Ascending aorta (tissue), 2 donors: ENCODE data around the gene ARL5C. TPM values are rescaled to one million over a fixed set of nuclear protein-coding genes. Genes with fewer than 3 reads are reported as not detected.

Source experiments
- DNase-seq, 2 donors: peaks; one replicate each; pipeline ENCODE4 v3.0.0-alpha.2; 2019; ENCODE audit warnings: low spot score in 2 of 2
- H3K27ac ChIP-seq, 2 donors: fragments of 200-600 bp; sonication (generic); one replicate each; pipeline ENCODE4 v1.5.1; 2016 to 2017; ENCODE audit warnings: mild to moderate bottlenecking in 1 of 2
- H3K27me3 ChIP-seq: fragments of 200-600 bp; sonication (generic); one replicate; pipeline ENCODE4 v1.5.1; 2017
- H3K36me3 ChIP-seq, 2 donors: fragments of 200-600 bp; sonication (generic); one replicate each; pipeline ENCODE4 v1.5.1; 2016
- H3K4me1 ChIP-seq, 2 donors: fragments of 200-600 bp; sonication (generic); one replicate each; pipeline ENCODE4 v1.5.1; 2016 to 2017; ENCODE audit warnings: mild to moderate bottlenecking in 1 of 2
- H3K4me3 ChIP-seq, 2 donors: fragments of 200-600 bp; sonication (generic); one replicate each; pipeline ENCODE4 v1.5.1; 2016 to 2017; ENCODE audit warnings: mild to moderate bottlenecking in 1 of 2
- H3K9me3 ChIP-seq, 2 donors: fragments of 200-600 bp; sonication (generic); one replicate each; pipeline ENCODE4 v1.5.1; 2016
- CTCF ChIP-seq, 3 experiments: fragments of 200-600 bp in 2 of 3; fragments of 450-650 bp in 1 of 3; sonication (generic) in 2 of 3; IDR thresholded peaks; one replicate each; pipeline ENCODE4 v1.5.1; 2016 to 2019; ENCODE audit warnings: antibody characterized with exemption in 3 of 3, mild to moderate bottlenecking in 1 of 3, moderate library complexity in 1 of 3
- intact Hi-C: fragments of 100-400 bp; cut with DNase I; formaldehyde crosslinking; loops from one replicate; pipeline ENCODE4 v1.15.1; 2023
- total RNA-seq: library from RNA; depleted of rRNA; stranded (reverse); fragments of >200 nt; gene quantifications from one replicate; pipeline ENCODE4 v1.1.0, GENCODE V29; 2016

The ARL5C gene
- total RNA-seq, 1 donor from 2014 or later, result not detected

GRCh38 chr17:39113871-39114270 lies 52.1 kb downstream of the ARL5C start:
- H3K36me3 ChIP-seq, result no peaks in the 10 kb centered on the region
- no peaks in the 10 kb centered on the region for H3K9me3 ChIP-seq
- H3K4me3 ChIP-seq, result no peak overlapping the region
- H3K27ac ChIP-seq, result no peak overlapping the region
- no peaks in the 10 kb centered on the region for H3K27me3 ChIP-seq
- intact Hi-C loops, result no loop called here
- no peak for TF ChIP-seq CTCF (IDR thresholded peaks at IDR 0.05)
- no peak for DNase-seq
- peaks cover 0 to 7% of the 10 kb centered on the region in 2 donors for H3K4me1 ChIP-seq

- H3K36me3 ChIP-seq, result no peaks in the 10 kb centered on the region
- H3K4me3 ChIP-seq, result no peak overlapping the region
- TF ChIP-seq CTCF (IDR thresholded peaks at IDR 0.05), result no peak
- no peaks in the 10 kb centered on the region for H3K27me3 ChIP-seq
- peaks cover 0 to 7% of the 10 kb centered on the region in 2 donors for H3K4me1 ChIP-seq
- DNase-seq, result no peak
- intact Hi-C loops, result no loop called here
- H3K27ac ChIP-seq, result no peak overlapping the region
- no peaks in the 10 kb centered on the region for H3K9me3 ChIP-seq
Observed at GRCh38 chr17:39110435-39111136, 55.4 kb downstream of the ARL5C start.

- no peaks in the 10 kb centered on the region for H3K36me3 ChIP-seq
- intact Hi-C loops, result no loop called here
- TF ChIP-seq CTCF (IDR thresholded peaks at IDR 0.05), result no peak
- H3K9me3 ChIP-seq, result no peaks in the 10 kb centered on the region
- no peak overlapping the region for H3K4me3 ChIP-seq
- H3K27me3 ChIP-seq, result no peaks in the 10 kb centered on the region
- DNase-seq, result no peak
- H3K4me1 ChIP-seq, result no peaks in the 10 kb centered on the region
- H3K27ac ChIP-seq, result no peak overlapping the region
Observed at GRCh38 chr17:39108461-39109375, 57.2 kb downstream of the ARL5C start.

- no peaks in the 10 kb centered on the region for H3K4me1 ChIP-seq
- no peaks in the 10 kb centered on the region for H3K36me3 ChIP-seq
- no peak for TF ChIP-seq CTCF (IDR thresholded peaks at IDR 0.05)
- H3K4me3 ChIP-seq, result no peak overlapping the region
- no peaks in the 10 kb centered on the region for H3K9me3 ChIP-seq
- no peak for DNase-seq
- no peak overlapping the region for H3K27ac ChIP-seq
- H3K27me3 ChIP-seq, result no peaks in the 10 kb centered on the region
- intact Hi-C loops, result no loop called here
Observed at GRCh38 chr17:39107973-39108372, 58.0 kb downstream of the ARL5C start.

GRCh38 chr17:39107155-39107554 lies 58.8 kb downstream of the ARL5C start:
- no peaks in the 10 kb centered on the region for H3K9me3 ChIP-seq
- H3K36me3 ChIP-seq, result no peaks in the 10 kb centered on the region
- no peak for DNase-seq
- H3K27me3 ChIP-seq, result no peaks in the 10 kb centered on the region
- no peak overlapping the region for H3K4me3 ChIP-seq
- intact Hi-C loops, result no loop called here
- no peak for TF ChIP-seq CTCF (IDR thresholded peaks at IDR 0.05)
- no peak overlapping the region for H3K27ac ChIP-seq
- no peaks in the 10 kb centered on the region for H3K4me1 ChIP-seq

Other genes starting within 250 kb of the ARL5C start
- not detected for gene FBXO47, start 198.8 kb downstream of the ARL5C start, total RNA-seq
- 23.8 TPM for gene PLXDC1, start 14.5 kb downstream of the ARL5C start, total RNA-seq
- gene CACNB1, start 31.5 kb upstream of the ARL5C start, total RNA-seq, result 9.6 TPM
- 1,889 TPM for gene RPL19, start 34.1 kb upstream of the ARL5C start, total RNA-seq
- gene STAC2, start 59.8 kb upstream of the ARL5C start, total RNA-seq, result 7.9 TPM
- gene FBXL20, start 235.5 kb upstream of the ARL5C start, total RNA-seq, result 27.1 TPM